Subcutaneous preadipocyte (primary cell): ENCODE results near the gene SLC10A2. TPM values are rescaled to one million over a fixed set of nuclear protein-coding genes. Genes with fewer than 3 reads are reported as not detected.

ENCODE experiments used
- total RNA-seq: library from RNA; depleted of rRNA; stranded (reverse); fragments of >200 nt; gene quantifications from 2 replicates; pipeline ENCODE4 v1.2.3, GENCODE V29; 2012

The SLC10A2 gene
- total RNA-seq, result not detected in 2 replicates

DNA sequence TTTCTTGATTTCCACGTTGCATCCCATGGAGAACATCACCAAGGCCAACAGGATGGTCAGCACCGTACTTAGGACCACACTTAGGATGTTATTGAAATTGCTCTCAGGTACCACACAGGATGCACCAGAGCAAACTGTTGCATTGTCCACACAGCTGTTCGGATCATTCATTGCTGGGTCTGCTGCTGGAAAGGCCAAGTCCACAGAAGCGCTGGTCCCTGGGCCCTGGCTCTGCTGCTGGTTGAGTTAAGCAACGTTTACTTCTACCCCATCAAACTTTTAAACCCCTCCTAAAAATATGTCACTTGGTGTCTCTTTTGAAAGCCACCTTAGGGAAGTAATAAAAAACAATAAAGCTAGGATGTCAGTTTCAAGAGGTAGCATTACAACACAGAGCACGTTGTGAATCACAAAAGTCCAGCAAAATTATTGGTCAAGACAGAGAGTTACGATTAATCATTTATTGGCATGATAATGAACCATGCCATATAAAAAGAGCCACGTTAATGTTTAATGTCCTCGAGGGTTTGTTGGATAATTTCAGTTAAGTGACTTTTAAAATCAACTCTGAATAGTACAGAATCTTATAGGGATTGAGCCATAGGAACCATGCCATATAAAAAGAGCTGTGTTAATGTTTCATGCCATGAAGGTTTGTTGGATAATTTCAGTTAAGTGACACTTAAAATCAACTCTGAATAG, at the start of gene SLC10A2:
Gene SLC10A2 (minus strand): TSS at position 339 of the 702 bp plus-strand sequence. CDS start 168 bp downstream, at position 171.

Other genes with a start within 250 kb of the SLC10A2 start
- gene ERCC5, start 220.4 kb downstream of the SLC10A2 start, total RNA-seq, result 63.1 and 69.4 TPM in 2 replicates